Activated CD4-positive, alpha-beta T cell treated with anti-CD3 and anti-CD28 coated beads, Interleukin-2, amount 50 U/mL, for 48 hours (primary cell): ENCODE results near the gene TIMM22.
"Not testable (repeated sequence)": the region's sequence is repeated elsewhere in the genome, so short reads cannot be mapped to it uniquely, and the experiment has no call there.

Source experiments
- DNase-seq, 2 experiments: peaks; one replicate each; pipeline ENCODE4 v3.0.0-alpha.2; 2020

Gene TIMM22

GRCh38 chr17:996554-997344, at the start of gene TIMM22:
TSS of gene TIMM22 (plus strand) at chr17:997129. CDS start at chr17:997143, 14 bp downstream.
- peak; percentile 90 to 94 for DNase-seq

GRCh38 chr17:948284-948852, 48.6 kb upstream of the TIMM22 start:
- no peak for DNase-seq

GRCh38 chr17:949623-950303, 47.2 kb upstream of the TIMM22 start:
- DNase-seq = no peak

- no peak for DNase-seq
Measured at GRCh38 chr17:951325-952132, 45.4 kb upstream of the TIMM22 start.

GRCh38 chr17:952592-952991, 44.3 kb upstream of the TIMM22 start:
- not testable (repeated sequence) for DNase-seq

- DNase-seq = no peak
Measured at GRCh38 chr17:953767-954166, 43.2 kb upstream of the TIMM22 start.

- DNase-seq = no peak
Measured at GRCh38 chr17:954431-955164, 42.3 kb upstream of the TIMM22 start.

GRCh38 chr17:956905-957304, 40.0 kb upstream of the TIMM22 start:
- no peak for DNase-seq

- no peak for DNase-seq
Measured at GRCh38 chr17:957856-958421, 39.0 kb upstream of the TIMM22 start.

- DNase-seq = no peak
Measured at GRCh38 chr17:958712-959451, 38.0 kb upstream of the TIMM22 start.

- DNase-seq = no peak
Measured at GRCh38 chr17:962166-962565, 34.8 kb upstream of the TIMM22 start.

GRCh38 chr17:962670-963069, 34.3 kb upstream of the TIMM22 start:
- no peak for DNase-seq

GRCh38 chr17:964876-965275, 32.1 kb upstream of the TIMM22 start:
- DNase-seq = no peak

- DNase-seq = no peak
Measured at GRCh38 chr17:965311-965989, 31.5 kb upstream of the TIMM22 start.

- DNase-seq = no peak
Measured at GRCh38 chr17:967122-967521, 29.8 kb upstream of the TIMM22 start.

GRCh38 chr17:968812-969730, 27.9 kb upstream of the TIMM22 start:
- no peak for DNase-seq

GRCh38 chr17:969811-970355, 27.0 kb upstream of the TIMM22 start:
- no peak for DNase-seq

- DNase-seq = no peak
Measured at GRCh38 chr17:970364-970763, 26.6 kb upstream of the TIMM22 start.

GRCh38 chr17:971861-972260, 25.1 kb upstream of the TIMM22 start:
- not testable (repeated sequence) for DNase-seq
